ENCODE measurements around the gene SCAF1.

SCAF1 gene

GRCh38 chr19:49704888-49705642, 63.1 kb downstream of the SCAF1 start:
- DNase-seq (ENCODE audit: low spot score) (no peak), FAIRE-seq (no peak)

- DNase-seq (ENCODE audit: low spot score) (no peak), FAIRE-seq (no peak)
These were observed 63.9 kb downstream of the SCAF1 start for GRCh38 chr19:49705919-49706318.
